Esophagus squamous epithelium (tissue), 4 donors: ENCODE results near the gene LEO1.

Experiments used
- CTCF ChIP-seq, 6 experiments: fragments of 450-650 bp in 4 of 6; fragments of 200-600 bp in 2 of 6; sonication (generic) in 2 of 6; IDR thresholded peaks; one replicate each; pipeline ENCODE4 v1.5.1; 2016 to 2019; ENCODE audit warnings: antibody characterized with exemption in 6 of 6, mild to moderate bottlenecking in 4 of 6, moderate library complexity in 4 of 6
- POLR2A ChIP-seq, 4 donors: fragments of 450-650 bp; IDR thresholded peaks; one replicate each; pipeline ENCODE4 v1.6.1; 2017; ENCODE audit warnings: antibody characterized with exemption in 4 of 4, mild to moderate bottlenecking in 4 of 4, moderate library complexity in 3 of 4

DNA sequence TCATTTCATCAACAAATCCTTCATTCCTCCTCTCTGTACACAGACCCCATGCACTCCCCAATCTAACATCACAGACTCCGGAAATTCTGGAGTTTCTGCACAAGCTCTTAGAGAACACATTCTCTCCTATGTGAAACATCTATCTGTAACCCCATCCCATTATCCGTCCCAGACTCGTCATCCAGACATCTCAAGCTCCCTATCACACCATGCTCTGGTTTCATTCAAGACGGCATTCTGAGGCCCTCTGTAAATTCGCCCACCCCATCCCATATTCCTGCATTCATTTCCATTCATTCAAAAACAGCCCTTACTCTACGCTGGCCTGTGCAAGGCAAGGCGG, 575 bp downstream of the LEO1 start:
- TF ChIP-seq POLR2A (IDR thresholded peaks at IDR 0.05) (no peak), CTCF (IDR thresholded peaks at IDR 0.05) (no peak)
